ENCODE measurements around the gene PRKAG2.

The PRKAG2 gene

GRCh38 chr7:151857866-151858450, 19.0 kb downstream of the PRKAG2 start:
- Histone ChIP-seq H3K4me3 (ENCODE audit: low read depth in 1 of 2, low read length in 1 of 2) (no peak overlapping the region), H3K36me3 (no peaks in the 10 kb centered on the region), H3K9me3 (no peaks in the 10 kb centered on the region), H3K27ac (no peak overlapping the region), H3K27me3 (no peaks in the 10 kb centered on the region), H3K4me1 (ENCODE audit: control insufficient read depth in 1 of 2, insufficient read depth in 1 of 2, low read depth in 1 of 2, low read length in 1 of 2) (no peaks in the 10 kb centered on the region)
- no peak for TF ChIP-seq CTCF (IDR thresholded peaks at IDR 0.05)

GRCh38 chr7:151857412-151857811, 19.5 kb downstream of the PRKAG2 start:
- no peak for TF ChIP-seq CTCF (IDR thresholded peaks at IDR 0.05)
- no peaks in the 10 kb centered on the region for H3K27me3 ChIP-seq
- H3K36me3 ChIP-seq = no peaks in the 10 kb centered on the region
- no peaks in the 10 kb centered on the region for H3K9me3 ChIP-seq
- no peak overlapping the region for H3K27ac ChIP-seq
- no peaks in the 10 kb centered on the region for H3K4me1 ChIP-seq (ENCODE audit: control insufficient read depth in 1 of 2, insufficient read depth in 1 of 2, low read depth in 1 of 2, low read length in 1 of 2)
- H3K4me3 ChIP-seq (ENCODE audit: low read depth in 1 of 2, low read length in 1 of 2) = no peak overlapping the region

- H3K27me3 ChIP-seq = no peaks in the 10 kb centered on the region
- H3K27ac ChIP-seq = no peak overlapping the region
- no peak overlapping the region for H3K4me3 ChIP-seq (ENCODE audit: low read depth in 1 of 2, low read length in 1 of 2)
- no peak for TF ChIP-seq CTCF (IDR thresholded peaks at IDR 0.05)
- peaks cover 4 to 5% of the 10 kb centered on the region in 2 experiments for H3K4me1 ChIP-seq (ENCODE audit: control insufficient read depth in 1 of 2, insufficient read depth in 1 of 2, low read depth in 1 of 2, low read length in 1 of 2)
- no peaks in the 10 kb centered on the region for H3K36me3 ChIP-seq
- H3K9me3 ChIP-seq = no peaks in the 10 kb centered on the region
These were observed 20.4 kb downstream of the PRKAG2 start for GRCh38 chr7:151856516-151856915.

DNA sequence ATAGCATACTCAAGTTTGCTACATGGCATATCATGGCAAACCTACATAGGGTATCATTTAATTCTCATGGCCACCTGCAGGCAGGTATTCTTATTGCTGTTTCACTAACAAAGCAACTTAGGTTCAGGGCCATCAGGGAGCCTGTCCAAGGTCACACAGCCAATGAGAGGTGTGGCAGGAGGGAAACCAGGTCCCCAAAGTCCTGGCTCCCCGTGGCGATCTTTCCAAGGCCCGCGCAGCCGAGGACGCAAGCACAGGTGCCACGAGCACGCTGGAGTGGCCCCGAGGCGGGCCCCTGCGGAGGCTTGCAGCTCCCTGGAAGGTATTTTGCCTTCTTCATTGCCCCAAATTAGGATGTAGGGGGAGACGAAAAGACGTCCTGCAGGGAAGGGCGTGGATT, 20.8 kb downstream of the PRKAG2 start:
- H3K27ac ChIP-seq = no peak overlapping the region
- no peaks in the 10 kb centered on the region for H3K27me3 ChIP-seq
- peaks cover 6 to 8% of the 10 kb centered on the region in 2 experiments for H3K4me1 ChIP-seq (ENCODE audit: control insufficient read depth in 1 of 2, insufficient read depth in 1 of 2, low read depth in 1 of 2, low read length in 1 of 2)
- H3K9me3 ChIP-seq = no peaks in the 10 kb centered on the region
- no peaks in the 10 kb centered on the region for H3K36me3 ChIP-seq
- H3K4me3 ChIP-seq (ENCODE audit: low read depth in 1 of 2, low read length in 1 of 2) = no peak overlapping the region
- no peak for TF ChIP-seq CTCF (IDR thresholded peaks at IDR 0.05)

DNA sequence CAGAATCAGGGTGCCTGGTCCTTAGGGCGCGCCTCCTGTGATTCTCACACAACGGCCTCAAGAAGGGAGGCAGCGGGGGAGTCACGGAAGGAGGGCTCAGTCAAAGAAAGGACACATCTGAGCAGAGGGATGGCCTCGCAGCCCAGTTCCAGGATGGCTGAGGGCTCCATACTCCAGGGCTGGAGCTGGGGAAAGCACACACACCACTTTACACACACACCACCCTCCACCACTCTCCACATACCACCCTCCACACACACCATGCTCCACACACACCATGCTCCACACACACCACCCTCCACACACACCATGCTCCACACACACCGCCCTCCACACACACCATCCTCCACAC, 22.2 kb downstream of the PRKAG2 start:
- no peaks in the 10 kb centered on the region for H3K9me3 ChIP-seq
- H3K4me1 ChIP-seq (ENCODE audit: control insufficient read depth in 1 of 2, insufficient read depth in 1 of 2, low read depth in 1 of 2, low read length in 1 of 2) = peaks cover 16 to 18% of the 10 kb centered on the region in 2 experiments
- no peak overlapping the region for H3K4me3 ChIP-seq (ENCODE audit: low read depth in 1 of 2, low read length in 1 of 2)
- H3K27me3 ChIP-seq = no peaks in the 10 kb centered on the region
- H3K36me3 ChIP-seq = no peaks in the 10 kb centered on the region
- H3K27ac ChIP-seq = no peak overlapping the region
- TF ChIP-seq CTCF (IDR thresholded peaks at IDR 0.05) = no peak

Data from neutrophil (primary cell).